Right lobe of liver (tissue), 4 donors: ENCODE results near the gene PCLO.

Experiments used
- POLR2A ChIP-seq: fragments of 450-650 bp; IDR thresholded peaks from one replicate; pipeline ENCODE4 v1.6.1; 2017; ENCODE audit warnings: antibody characterized with exemption, mild to moderate bottlenecking
- TF ChIP-seq, protein P1 (sequence below), 4 donors: fragments of 200-600 bp in 3 of 4; fragments of 450-650 bp in 1 of 4; IDR thresholded peaks; one replicate each; pipeline versions ENCODE4 v1.5.1 to v1.8.0; 2016 to 2022; ENCODE audit warnings: antibody characterized with exemption in 4 of 4, mild to moderate bottlenecking in 2 of 4
- donor health status: DM: no; HTN: no; CAD: no.
- donor health status: DM: no; HTN: no; CAD: no.
- donor health status: DM: no; HTN: yes; CAD: no.

DNA sequence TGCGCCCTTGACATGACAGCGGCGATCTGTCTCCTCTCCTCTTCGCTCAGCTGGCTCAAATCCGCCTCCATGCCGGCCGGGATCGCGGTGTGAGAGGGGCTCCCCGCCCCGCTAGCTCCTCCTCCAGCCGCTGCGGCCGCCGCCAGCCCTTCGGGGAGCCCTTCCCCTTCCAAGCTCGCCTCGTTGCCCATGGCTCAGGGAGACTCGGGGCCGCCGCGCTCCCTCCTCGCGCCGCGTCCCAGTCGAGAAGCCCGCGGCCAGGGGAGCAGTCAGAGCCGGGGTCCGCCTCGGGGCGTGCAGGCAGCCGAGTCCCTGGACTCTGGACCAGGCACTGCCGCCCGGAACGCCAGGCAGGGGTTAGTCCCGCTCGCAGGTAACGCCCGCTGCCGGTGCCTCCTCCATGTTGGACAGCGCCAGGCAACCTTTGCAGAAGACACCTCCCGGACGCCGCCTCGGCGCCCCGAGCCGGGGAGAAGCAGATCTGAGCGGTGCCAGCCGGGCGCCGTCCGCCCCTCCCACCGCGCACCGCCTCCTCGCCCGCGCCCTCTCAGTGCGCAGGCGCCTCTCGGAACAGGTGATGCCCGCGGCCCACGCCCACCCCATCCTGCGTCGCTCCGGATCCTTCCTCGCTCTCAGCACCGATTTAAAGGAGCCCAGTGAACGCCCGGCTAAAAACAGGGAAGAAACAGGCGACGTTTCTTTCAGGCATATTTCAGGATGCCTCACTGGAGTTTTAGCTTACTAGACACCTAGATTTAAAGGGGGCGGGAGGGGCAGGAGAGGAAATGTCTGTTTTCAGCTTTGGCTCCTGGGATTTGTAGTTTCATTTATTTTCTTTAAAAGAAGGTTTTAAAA, at the start of gene PCLO:
- no peak for TF ChIP-seq POLR2A
- TF ChIP-seq, protein P1, sequence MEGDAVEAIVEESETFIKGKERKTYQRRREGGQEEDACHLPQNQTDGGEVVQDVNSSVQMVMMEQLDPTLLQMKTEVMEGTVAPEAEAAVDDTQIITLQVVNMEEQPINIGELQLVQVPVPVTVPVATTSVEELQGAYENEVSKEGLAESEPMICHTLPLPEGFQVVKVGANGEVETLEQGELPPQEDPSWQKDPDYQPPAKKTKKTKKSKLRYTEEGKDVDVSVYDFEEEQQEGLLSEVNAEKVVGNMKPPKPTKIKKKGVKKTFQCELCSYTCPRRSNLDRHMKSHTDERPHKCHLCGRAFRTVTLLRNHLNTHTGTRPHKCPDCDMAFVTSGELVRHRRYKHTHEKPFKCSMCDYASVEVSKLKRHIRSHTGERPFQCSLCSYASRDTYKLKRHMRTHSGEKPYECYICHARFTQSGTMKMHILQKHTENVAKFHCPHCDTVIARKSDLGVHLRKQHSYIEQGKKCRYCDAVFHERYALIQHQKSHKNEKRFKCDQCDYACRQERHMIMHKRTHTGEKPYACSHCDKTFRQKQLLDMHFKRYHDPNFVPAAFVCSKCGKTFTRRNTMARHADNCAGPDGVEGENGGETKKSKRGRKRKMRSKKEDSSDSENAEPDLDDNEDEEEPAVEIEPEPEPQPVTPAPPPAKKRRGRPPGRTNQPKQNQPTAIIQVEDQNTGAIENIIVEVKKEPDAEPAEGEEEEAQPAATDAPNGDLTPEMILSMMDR (IDR thresholded peaks at IDR 0.05) = no peak
